ENCODE measurements around the gene GGPS1. TPM values are rescaled to one million over a fixed set of nuclear protein-coding genes. Genes with fewer than 3 reads are reported as not detected.
"Not testable (repeated sequence)": the region's sequence is repeated elsewhere in the genome, so short reads cannot be mapped to it uniquely, and the experiment has no call there.

Gene GGPS1
- polyA plus RNA-seq, 3 donors: 7.9 to 53.0 (median 45.8) TPM

DNA sequence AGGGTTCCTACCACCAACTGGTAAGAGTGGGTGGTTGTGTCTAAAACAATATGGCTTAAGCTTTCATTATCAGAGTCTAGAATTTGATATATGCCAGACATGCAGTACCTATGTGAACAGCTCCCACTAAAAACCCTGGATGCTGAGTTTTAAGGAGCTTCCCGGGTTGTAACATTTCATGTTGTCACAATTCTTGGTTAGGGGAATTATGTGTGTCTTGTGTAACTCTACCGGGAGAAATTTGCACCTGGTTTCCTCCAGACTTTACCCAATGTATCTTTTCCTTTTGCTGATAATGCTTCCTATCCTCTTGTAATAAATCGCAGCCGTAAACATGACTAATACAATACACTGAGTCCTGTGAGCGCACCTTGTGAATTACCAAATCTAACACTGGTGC, 48.7 kb upstream of the GGPS1 start:
- Histone ChIP-seq H3K9me3 (replicated peaks in 1 of 2; ENCODE audit: control insufficient read depth in 1 of 2, insufficient read depth in 1 of 2, low read length in 2 of 2) (no peaks in the 10 kb centered on the region), H3K27ac (ENCODE audit: low read depth in 1 of 2, low read length in 2 of 2) (no peak overlapping the region), H3K9ac (ENCODE audit: insufficient read depth, low read length, poor library complexity, severe bottlenecking) (no peak overlapping the region), H2AFZ (ENCODE audit: insufficient read depth, low read depth, low read length, poor library complexity, severe bottlenecking) (no peak overlapping the region), H3K36me3 (replicated peaks in 1 of 2; ENCODE audit: control insufficient read depth in 1 of 2, insufficient read depth in 2 of 2, low read length in 2 of 2) (no peaks in the 10 kb centered on the region), H3K27me3 (ENCODE audit: control insufficient read depth in 2 of 2, insufficient read depth in 2 of 2, low read length in 2 of 2) (no peaks in the 10 kb centered on the region), H3K4me1 (ENCODE audit: control insufficient read depth in 1 of 2, insufficient read depth in 2 of 2, low read length in 2 of 2) (peaks cover 11 to 15% of the 10 kb centered on the region in 2 donors), H3K4me2 (replicated peaks; ENCODE audit: extremely low read depth, low read length, poor library complexity, severe bottlenecking) (no peak overlapping the region), H3K79me2 (ENCODE audit: insufficient read depth, low read length) (peaks cover 98% of the 10 kb centered on the region), H4K20me1 (ENCODE audit: insufficient read depth, low read length) (peaks cover 99% of the 10 kb centered on the region), H3K4me3 (replicated peaks in 1 of 3; ENCODE audit: low read depth in 2 of 3, low read length in 3 of 3) (no peak overlapping the region)
- no peak overlapping the region for H3K27ac Mint-ChIP-seq
- no peak overlapping the region for H3K4me3 Mint-ChIP-seq
- no peaks in the 10 kb centered on the region for H3K27me3 Mint-ChIP-seq (ENCODE audit: low read depth in 3 of 3)
- peaks cover 0 to 3% (median 0%) of the 10 kb centered on the region in 7 donors for H3K9me3 Mint-ChIP-seq
- TF ChIP-seq, protein P1, sequence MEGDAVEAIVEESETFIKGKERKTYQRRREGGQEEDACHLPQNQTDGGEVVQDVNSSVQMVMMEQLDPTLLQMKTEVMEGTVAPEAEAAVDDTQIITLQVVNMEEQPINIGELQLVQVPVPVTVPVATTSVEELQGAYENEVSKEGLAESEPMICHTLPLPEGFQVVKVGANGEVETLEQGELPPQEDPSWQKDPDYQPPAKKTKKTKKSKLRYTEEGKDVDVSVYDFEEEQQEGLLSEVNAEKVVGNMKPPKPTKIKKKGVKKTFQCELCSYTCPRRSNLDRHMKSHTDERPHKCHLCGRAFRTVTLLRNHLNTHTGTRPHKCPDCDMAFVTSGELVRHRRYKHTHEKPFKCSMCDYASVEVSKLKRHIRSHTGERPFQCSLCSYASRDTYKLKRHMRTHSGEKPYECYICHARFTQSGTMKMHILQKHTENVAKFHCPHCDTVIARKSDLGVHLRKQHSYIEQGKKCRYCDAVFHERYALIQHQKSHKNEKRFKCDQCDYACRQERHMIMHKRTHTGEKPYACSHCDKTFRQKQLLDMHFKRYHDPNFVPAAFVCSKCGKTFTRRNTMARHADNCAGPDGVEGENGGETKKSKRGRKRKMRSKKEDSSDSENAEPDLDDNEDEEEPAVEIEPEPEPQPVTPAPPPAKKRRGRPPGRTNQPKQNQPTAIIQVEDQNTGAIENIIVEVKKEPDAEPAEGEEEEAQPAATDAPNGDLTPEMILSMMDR (IDR thresholded peaks at IDR 0.05): no peak
- no CpG with 5 or more reads among the region's 5 CpGs for WGBS (ENCODE audit: insufficient coverage)
- intact Hi-C loops (cut with micrococcal nuclease): no loop called here
- peaks cover 0 to 3% of the 10 kb centered on the region in 2 donors for H3K36me3 Mint-ChIP-seq
- H3K4me1 Mint-ChIP-seq: peaks cover 25% of the 10 kb centered on the region
- no peak for DNase-seq

DNA sequence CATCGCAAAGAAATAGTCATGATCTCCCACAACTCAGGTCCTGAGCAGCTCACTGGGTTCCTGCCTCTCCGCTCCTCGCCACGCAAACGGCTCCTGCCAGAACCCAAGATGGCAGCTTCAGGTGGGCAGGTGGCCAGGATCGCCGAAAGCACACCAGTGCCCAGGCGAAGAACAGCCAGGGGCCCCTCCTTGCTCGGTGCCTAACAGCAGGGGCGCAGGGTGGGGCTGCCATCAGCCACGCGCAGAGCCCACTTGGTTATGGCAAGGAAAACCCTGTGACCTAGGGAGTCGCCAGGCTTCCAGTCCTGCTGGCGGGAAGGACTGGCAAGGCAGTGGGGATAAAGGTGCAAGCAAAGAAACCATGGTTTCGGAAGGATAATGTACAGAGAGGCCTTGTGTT, 47.9 kb upstream of the GGPS1 start:
- TF ChIP-seq, protein P1 (IDR thresholded peaks at IDR 0.05): no peak
- Mint-ChIP-seq H3K4me3 (no peak overlapping the region), H3K36me3 (peaks cover 0 to 3% of the 10 kb centered on the region in 2 donors), H3K27ac (peak overlapping the region in 2 of 7 donors; percentile 42 to 51), H3K9me3 (peaks cover 0 to 3% (median 0%) of the 10 kb centered on the region in 7 donors), H3K4me1 (peaks cover 18% of the 10 kb centered on the region), H3K27me3 (ENCODE audit: low read depth in 3 of 3) (no peaks in the 10 kb centered on the region)
- Histone ChIP-seq H3K9me3 (replicated peaks in 1 of 2; ENCODE audit: control insufficient read depth in 1 of 2, insufficient read depth in 1 of 2, low read length in 2 of 2) (no peaks in the 10 kb centered on the region), H3K4me2 (replicated peaks; ENCODE audit: extremely low read depth, low read length, poor library complexity, severe bottlenecking) (no peak overlapping the region), H3K4me3 (replicated peaks in 1 of 3; ENCODE audit: low read depth in 2 of 3, low read length in 3 of 3) (no peak overlapping the region), H3K4me1 (ENCODE audit: control insufficient read depth in 1 of 2, insufficient read depth in 2 of 2, low read length in 2 of 2) (peaks cover 5 to 8% of the 10 kb centered on the region in 2 donors), H3K36me3 (replicated peaks in 1 of 2; ENCODE audit: control insufficient read depth in 1 of 2, insufficient read depth in 2 of 2, low read length in 2 of 2) (no peaks in the 10 kb centered on the region), H3K9ac (ENCODE audit: insufficient read depth, low read length, poor library complexity, severe bottlenecking) (no peak overlapping the region), H2AFZ (ENCODE audit: insufficient read depth, low read depth, low read length, poor library complexity, severe bottlenecking) (no peak overlapping the region), H3K79me2 (ENCODE audit: insufficient read depth, low read length) (peaks cover 98% of the 10 kb centered on the region), H4K20me1 (ENCODE audit: insufficient read depth, low read length) (peaks cover 99% of the 10 kb centered on the region), H3K27ac (ENCODE audit: low read depth in 1 of 2, low read length in 2 of 2) (no peak overlapping the region), H3K27me3 (ENCODE audit: control insufficient read depth in 2 of 2, insufficient read depth in 2 of 2, low read length in 2 of 2) (no peaks in the 10 kb centered on the region)
- intact Hi-C loops (cut with micrococcal nuclease): no loop called here
- WGBS (ENCODE audit: insufficient coverage): 99% methylated on average over 14 of the region's 15 CpGs
- DNase-seq: no peak

DNA sequence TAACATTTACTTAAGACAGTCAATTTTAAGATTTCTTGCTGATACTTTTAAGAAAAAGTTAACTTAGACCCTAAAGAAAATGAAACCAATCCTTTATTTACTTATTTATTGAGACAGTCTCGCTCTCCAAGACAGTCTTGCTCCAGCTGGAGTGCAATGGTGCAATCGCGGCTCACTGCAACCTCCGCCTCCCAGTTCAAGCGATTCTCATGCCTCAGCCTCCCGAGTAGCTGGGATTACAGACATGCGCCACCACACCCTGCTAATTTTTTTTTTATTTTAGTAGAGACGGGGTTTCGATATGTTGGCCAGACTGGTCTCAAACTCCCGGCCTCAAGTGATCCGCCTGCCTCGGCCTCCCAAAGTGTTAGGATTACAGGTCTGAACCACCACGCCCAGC, 44.7 kb upstream of the GGPS1 start:
- peaks cover 12% of the 10 kb centered on the region for H3K4me1 Mint-ChIP-seq
- H3K27me3 ChIP-seq (ENCODE audit: control insufficient read depth in 2 of 2, insufficient read depth in 2 of 2, low read length in 2 of 2); intact Hi-C loops (cut with micrococcal nuclease); H3K9me3 Mint-ChIP-seq; H3K4me1 ChIP-seq (ENCODE audit: control insufficient read depth in 1 of 2, insufficient read depth in 2 of 2, low read length in 2 of 2); H3K36me3 ChIP-seq (replicated peaks in 1 of 2; ENCODE audit: control insufficient read depth in 1 of 2, insufficient read depth in 2 of 2, low read length in 2 of 2); H3K4me3 Mint-ChIP-seq; H3K27ac ChIP-seq (ENCODE audit: low read depth in 1 of 2, low read length in 2 of 2); H3K9me3 ChIP-seq (replicated peaks in 1 of 2; ENCODE audit: control insufficient read depth in 1 of 2, insufficient read depth in 1 of 2, low read length in 2 of 2); H3K36me3 Mint-ChIP-seq; H3K4me2 ChIP-seq (replicated peaks; ENCODE audit: extremely low read depth, low read length, poor library complexity, severe bottlenecking); H3K27me3 Mint-ChIP-seq (ENCODE audit: low read depth in 3 of 3); H3K4me3 ChIP-seq (replicated peaks in 1 of 3; ENCODE audit: low read depth in 2 of 3, low read length in 3 of 3); DNase-seq; H2AFZ ChIP-seq (ENCODE audit: insufficient read depth, low read depth, low read length, poor library complexity, severe bottlenecking); H3K9ac ChIP-seq (ENCODE audit: insufficient read depth, low read length, poor library complexity, severe bottlenecking): not testable (repeated sequence)
- Histone ChIP-seq H4K20me1 (ENCODE audit: insufficient read depth, low read length) (peaks cover 99% of the 10 kb centered on the region), H3K79me2 (ENCODE audit: insufficient read depth, low read length) (peaks cover 98% of the 10 kb centered on the region)
- peak overlapping the region in 1 of 7 donors; percentile 46 for H3K27ac Mint-ChIP-seq
- WGBS (ENCODE audit: insufficient coverage): 95% methylated on average over 6 of the region's 13 CpGs
